GM21515 (cell line): ENCODE data around the gene KLHL13.
A peak's percentile ranks its signal among the peaks of the same experiment; 100 is the strongest.
"Not testable (repeated sequence)": the region's sequence is repeated elsewhere in the genome, so short reads cannot be mapped to it uniquely, and the experiment has no call there.

Experiments
- ATAC-seq: cut with Tn5 transposase; IDR thresholded peaks from one replicate; pipeline ENCODE4 v1.9.1; 2021; ENCODE audit not compliant: unreplicated experiment

KLHL13 gene

GRCh38 chrX:118074196-118074595, 42.4 kb downstream of the KLHL13 start:
- ATAC-seq: no peak

- ATAC-seq: no peak
Observed at GRCh38 chrX:118066867-118067515, 49.6 kb downstream of the KLHL13 start.

GRCh38 chrX:118062817-118063615, 53.6 kb downstream of the KLHL13 start:
- peak; percentile 75 for ATAC-seq

- ATAC-seq: peak; percentile 50
Observed at GRCh38 chrX:118062048-118062789, 54.4 kb downstream of the KLHL13 start.

GRCh38 chrX:118058924-118059323, 57.7 kb downstream of the KLHL13 start:
- no peak for ATAC-seq

GRCh38 chrX:118056870-118057269, 59.7 kb downstream of the KLHL13 start:
- ATAC-seq: no peak

GRCh38 chrX:118049713-118050112, 66.9 kb downstream of the KLHL13 start:
- no peak for ATAC-seq

GRCh38 chrX:118047446-118048186, 69.0 kb downstream of the KLHL13 start:
- ATAC-seq: no peak

GRCh38 chrX:118039591-118039990, 77.0 kb downstream of the KLHL13 start:
- no peak for ATAC-seq

GRCh38 chrX:118038614-118039365, 77.8 kb downstream of the KLHL13 start:
- no peak for ATAC-seq

GRCh38 chrX:118026631-118027030, 90.0 kb downstream of the KLHL13 start:
- no peak for ATAC-seq

- no peak for ATAC-seq
Observed at GRCh38 chrX:118025226-118025625, 91.4 kb downstream of the KLHL13 start.

- ATAC-seq: no peak
Observed at GRCh38 chrX:118024482-118024881, 92.1 kb downstream of the KLHL13 start.

GRCh38 chrX:118022753-118023152, 93.9 kb downstream of the KLHL13 start:
- no peak for ATAC-seq

- no peak for ATAC-seq
Observed at GRCh38 chrX:118016422-118016821, 100.2 kb downstream of the KLHL13 start.

- ATAC-seq: not testable (repeated sequence)
Observed at GRCh38 chrX:118002417-118002816, 114.2 kb downstream of the KLHL13 start.

- no peak for ATAC-seq
Observed at GRCh38 chrX:118000518-118000917, 116.1 kb downstream of the KLHL13 start.

- no peak for ATAC-seq
Observed at GRCh38 chrX:117998171-117998570, 118.4 kb downstream of the KLHL13 start.

GRCh38 chrX:117996918-117997480, 119.6 kb downstream of the KLHL13 start:
- no peak for ATAC-seq

GRCh38 chrX:117996408-117996807, 120.2 kb downstream of the KLHL13 start:
- ATAC-seq: no peak
